HT1080 (cell line): ENCODE results near the gene NEUROG3. TPM values are rescaled to one million over a fixed set of nuclear protein-coding genes. Genes with fewer than 3 reads are reported as not detected.
A peak's percentile ranks its signal among the peaks of the same experiment; 100 is the strongest.

Experiments
- DNase-seq: peaks from one replicate; pipeline ENCODE4 v3.0.0-alpha.2; 2015; ENCODE audit warnings: low read depth
- polyA plus RNA-seq, 2 experiments: library from polyadenylated mRNA; depleted of rRNA; stranded (reverse); fragments of >200 nt; gene quantifications; 2 replicates each; pipeline ENCODE4 v1.2.3, GENCODE V29; 2015
- total RNA-seq: library from RNA; depleted of rRNA; stranded (reverse); fragments of >200 nt; shearing (Covaris generic); gene quantifications from 2 replicates; pipeline ENCODE4 v1.2.3, GENCODE V29; 2014; rRNA removed

Gene NEUROG3
- not detected in 2 replicates for total RNA-seq
- not detected in 2 replicates for polyA plus RNA-seq (2015; cell fraction: cytosol; rRNA removed)
- not detected in 2 replicates for polyA plus RNA-seq (2015; cell fraction: nucleus; rRNA removed)

- DNase-seq: no peak
Measured at GRCh38 chr10:69573056-69573806, at the start of gene NEUROG3. NEUROG3 (minus strand) TSS chr10:69573422; CDS start chr10:69573043, 379 bp downstream.

- DNase-seq: no peak
Measured at GRCh38 chr10:69620625-69621024, 47.4 kb upstream of the NEUROG3 start.

- no peak for DNase-seq
Measured at GRCh38 chr10:69619626-69620025, 46.4 kb upstream of the NEUROG3 start.

GRCh38 chr10:69618746-69619145 is 45.5 kb upstream of the NEUROG3 start:
- DNase-seq: no peak

- DNase-seq: no peak
Measured at GRCh38 chr10:69616358-69616757, 43.1 kb upstream of the NEUROG3 start.

- no peak for DNase-seq
Measured at GRCh38 chr10:69614130-69614529, 40.9 kb upstream of the NEUROG3 start.

- no peak for DNase-seq
Measured at GRCh38 chr10:69612760-69613159, 39.5 kb upstream of the NEUROG3 start.

- no peak for DNase-seq
Measured at GRCh38 chr10:69609077-69609476, 35.9 kb upstream of the NEUROG3 start.

- no peak for DNase-seq
Measured at GRCh38 chr10:69600761-69601330, 27.6 kb upstream of the NEUROG3 start.

- DNase-seq: peak; percentile 17
Measured at GRCh38 chr10:69588358-69588757, 15.1 kb upstream of the NEUROG3 start.

- no peak for DNase-seq
Measured at GRCh38 chr10:69584624-69585023, 11.4 kb upstream of the NEUROG3 start.

GRCh38 chr10:69583106-69583505 is 9.9 kb upstream of the NEUROG3 start:
- DNase-seq: no peak

- no peak for DNase-seq
Measured at GRCh38 chr10:69580435-69580834, 7.2 kb upstream of the NEUROG3 start.

GRCh38 chr10:69579464-69580060 is 6.3 kb upstream of the NEUROG3 start:
- DNase-seq: no peak

GRCh38 chr10:69578508-69578991 is 5.3 kb upstream of the NEUROG3 start:
- DNase-seq: no peak

- DNase-seq: no peak
Measured at GRCh38 chr10:69577268-69578232, 4.3 kb upstream of the NEUROG3 start.

GRCh38 chr10:69576334-69577011 is 3.3 kb upstream of the NEUROG3 start:
- DNase-seq: no peak

- no peak for DNase-seq
Measured at GRCh38 chr10:69575164-69575722, 2.0 kb upstream of the NEUROG3 start.

- DNase-seq: no peak
Measured at GRCh38 chr10:69574571-69574978, 1.4 kb upstream of the NEUROG3 start.
